ENCODE data around the gene CCDC201. TPM values are rescaled to one million over a fixed set of nuclear protein-coding genes. Genes with fewer than 3 reads are reported as not detected.

The CCDC201 gene
- polyA plus RNA-seq, 3 donors = not detected

DNA sequence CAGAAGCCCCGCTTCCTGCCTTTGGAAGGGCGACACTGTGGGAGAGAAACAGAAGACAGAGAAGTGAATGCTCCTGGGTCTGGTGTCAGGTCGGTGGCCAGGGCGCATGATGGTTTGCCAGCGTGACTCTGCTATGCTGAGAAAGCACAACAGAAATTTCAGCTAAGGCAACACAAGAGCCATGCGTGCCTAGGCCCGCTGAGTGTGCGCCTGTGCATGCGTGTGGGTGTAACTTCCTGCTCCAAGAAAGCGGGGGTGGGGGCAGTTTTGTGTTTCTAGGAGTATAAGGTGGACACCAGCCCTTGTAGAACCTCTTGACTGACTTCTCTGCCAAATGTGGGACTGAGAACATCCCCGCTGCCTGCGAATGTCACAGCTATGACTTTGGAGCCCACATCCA lies 42.0 kb upstream of the CCDC201 start:
- WGBS (ENCODE audit: insufficient coverage) = 88% methylated on average over 9 of the region's 12 CpGs
- Histone ChIP-seq H3K4me1 (ENCODE audit: control insufficient read depth in 1 of 2, insufficient read depth in 2 of 2, low read length in 2 of 2) (no peaks in the 10 kb centered on the region), H3K4me2 (replicated peaks; ENCODE audit: extremely low read depth, low read length, poor library complexity, severe bottlenecking) (no peak overlapping the region), H2AFZ (ENCODE audit: insufficient read depth, low read depth, low read length, poor library complexity, severe bottlenecking) (no peak overlapping the region), H3K4me3 (replicated peaks in 1 of 3; ENCODE audit: low read depth in 2 of 3, low read length in 3 of 3) (no peak overlapping the region), H3K27ac (ENCODE audit: low read depth in 1 of 2, low read length in 2 of 2) (no peak overlapping the region), H4K20me1 (ENCODE audit: insufficient read depth, low read length) (no peaks in the 10 kb centered on the region), H3K9me3 (replicated peaks in 1 of 2; ENCODE audit: control insufficient read depth in 1 of 2, insufficient read depth in 1 of 2, low read length in 2 of 2) (peaks cover 0 to 15% of the 10 kb centered on the region in 2 donors), H3K27me3 (ENCODE audit: control insufficient read depth in 2 of 2, insufficient read depth in 2 of 2, low read length in 2 of 2) (peaks cover 22 to 24% of the 10 kb centered on the region in 2 donors), H3K79me2 (ENCODE audit: insufficient read depth, low read length) (no peaks in the 10 kb centered on the region), H3K9ac (ENCODE audit: insufficient read depth, low read length, poor library complexity, severe bottlenecking) (no peak overlapping the region), H3K36me3 (replicated peaks in 1 of 2; ENCODE audit: control insufficient read depth in 1 of 2, insufficient read depth in 2 of 2, low read length in 2 of 2) (no peaks in the 10 kb centered on the region)
- H3K4me1 Mint-ChIP-seq = no peaks in the 10 kb centered on the region
- H3K27ac Mint-ChIP-seq = no peak overlapping the region
- no peaks in the 10 kb centered on the region for H3K36me3 Mint-ChIP-seq
- intact Hi-C loops (cut with micrococcal nuclease) = loop anchor here (5.0 kb wide), 2 partner anchors 1262 to 1337 kb away; no protein-coding TSS in a partner anchor
- no peak overlapping the region for H3K4me3 Mint-ChIP-seq
- H3K27me3 Mint-ChIP-seq (ENCODE audit: low read depth in 3 of 3) = peaks cover 18 to 32% (median 31%) of the 10 kb centered on the region in 3 donors
- peaks cover 0 to 3% (median 0%) of the 10 kb centered on the region in 7 donors for H3K9me3 Mint-ChIP-seq
- DNase-seq = no peak
- TF ChIP-seq, protein P1, sequence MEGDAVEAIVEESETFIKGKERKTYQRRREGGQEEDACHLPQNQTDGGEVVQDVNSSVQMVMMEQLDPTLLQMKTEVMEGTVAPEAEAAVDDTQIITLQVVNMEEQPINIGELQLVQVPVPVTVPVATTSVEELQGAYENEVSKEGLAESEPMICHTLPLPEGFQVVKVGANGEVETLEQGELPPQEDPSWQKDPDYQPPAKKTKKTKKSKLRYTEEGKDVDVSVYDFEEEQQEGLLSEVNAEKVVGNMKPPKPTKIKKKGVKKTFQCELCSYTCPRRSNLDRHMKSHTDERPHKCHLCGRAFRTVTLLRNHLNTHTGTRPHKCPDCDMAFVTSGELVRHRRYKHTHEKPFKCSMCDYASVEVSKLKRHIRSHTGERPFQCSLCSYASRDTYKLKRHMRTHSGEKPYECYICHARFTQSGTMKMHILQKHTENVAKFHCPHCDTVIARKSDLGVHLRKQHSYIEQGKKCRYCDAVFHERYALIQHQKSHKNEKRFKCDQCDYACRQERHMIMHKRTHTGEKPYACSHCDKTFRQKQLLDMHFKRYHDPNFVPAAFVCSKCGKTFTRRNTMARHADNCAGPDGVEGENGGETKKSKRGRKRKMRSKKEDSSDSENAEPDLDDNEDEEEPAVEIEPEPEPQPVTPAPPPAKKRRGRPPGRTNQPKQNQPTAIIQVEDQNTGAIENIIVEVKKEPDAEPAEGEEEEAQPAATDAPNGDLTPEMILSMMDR (IDR thresholded peaks at IDR 0.05) = no peak

DNA sequence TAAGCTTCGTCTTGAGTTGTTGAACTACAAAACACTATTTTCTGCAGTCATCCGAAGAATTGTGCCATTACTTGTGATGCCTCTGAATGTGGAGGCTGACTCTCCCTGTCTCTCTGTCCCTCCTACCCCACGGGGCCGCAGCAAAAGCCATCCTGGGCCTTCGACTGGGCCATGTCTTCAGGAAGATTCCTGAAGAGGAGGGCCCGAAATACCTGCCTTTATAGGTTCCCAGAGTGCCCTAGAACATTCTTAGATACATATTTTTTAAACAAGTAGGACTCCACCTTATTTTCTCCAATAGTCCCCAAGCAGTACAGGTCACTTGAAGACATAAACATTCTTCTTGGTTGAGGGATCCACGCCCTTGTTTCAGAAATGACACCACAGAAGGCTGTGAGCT lies 40.1 kb upstream of the CCDC201 start:
- Mint-ChIP-seq H3K27ac (no peak overlapping the region), H3K27me3 (ENCODE audit: low read depth in 3 of 3) (peaks cover 2 to 15% (median 12%) of the 10 kb centered on the region in 3 donors)

More for the DNA sequence above, 40.1 kb upstream of the CCDC201 start:
- TF ChIP-seq, protein P1 (IDR thresholded peaks at IDR 0.05) = no peak
- H3K9me3 Mint-ChIP-seq = peaks cover 0 to 3% (median 0%) of the 10 kb centered on the region in 7 donors
- intact Hi-C loops (cut with micrococcal nuclease) = no loop called here
- WGBS (ENCODE audit: insufficient coverage) = 88% methylated on average over 3 of the region's 7 CpGs
- H3K9ac ChIP-seq (ENCODE audit: insufficient read depth, low read length, poor library complexity, severe bottlenecking) = no peak overlapping the region
- H3K4me3 ChIP-seq (replicated peaks in 1 of 3; ENCODE audit: low read depth in 2 of 3, low read length in 3 of 3) = no peak overlapping the region
- no peak overlapping the region for H3K4me3 Mint-ChIP-seq
- no peak overlapping the region for H2AFZ ChIP-seq (ENCODE audit: insufficient read depth, low read depth, low read length, poor library complexity, severe bottlenecking)
- H3K4me1 ChIP-seq (ENCODE audit: control insufficient read depth in 1 of 2, insufficient read depth in 2 of 2, low read length in 2 of 2) = no peaks in the 10 kb centered on the region
- DNase-seq = no peak
- H3K36me3 ChIP-seq (replicated peaks in 1 of 2; ENCODE audit: control insufficient read depth in 1 of 2, insufficient read depth in 2 of 2, low read length in 2 of 2) = no peaks in the 10 kb centered on the region
- no peak overlapping the region for H3K4me2 ChIP-seq (replicated peaks; ENCODE audit: extremely low read depth, low read length, poor library complexity, severe bottlenecking)
- H3K9me3 ChIP-seq (replicated peaks in 1 of 2; ENCODE audit: control insufficient read depth in 1 of 2, insufficient read depth in 1 of 2, low read length in 2 of 2) = peaks cover 0 to 3% of the 10 kb centered on the region in 2 donors
- H3K36me3 Mint-ChIP-seq = no peaks in the 10 kb centered on the region
- H3K27me3 ChIP-seq (ENCODE audit: control insufficient read depth in 2 of 2, insufficient read depth in 2 of 2, low read length in 2 of 2) = peaks cover 4% of the 10 kb centered on the region in 2 donors
- no peaks in the 10 kb centered on the region for H3K4me1 Mint-ChIP-seq
- H3K27ac ChIP-seq (ENCODE audit: low read depth in 1 of 2, low read length in 2 of 2) = no peak overlapping the region
- H3K79me2 ChIP-seq (ENCODE audit: insufficient read depth, low read length) = no peaks in the 10 kb centered on the region
- no peaks in the 10 kb centered on the region for H4K20me1 ChIP-seq (ENCODE audit: insufficient read depth, low read length)
